ENCODE measurements around the gene F2. TPM values are rescaled to one million over a fixed set of nuclear protein-coding genes. Genes with fewer than 3 reads are reported as not detected.
"Not testable (repeated sequence)": the region's sequence is repeated elsewhere in the genome, so short reads cannot be mapped to it uniquely, and the experiment has no call there.

F2 gene
- not detected for polyA plus RNA-seq (2013, experiment 1 of 2)
- not detected for polyA plus RNA-seq (2013, experiment 2 of 2)

DNA sequence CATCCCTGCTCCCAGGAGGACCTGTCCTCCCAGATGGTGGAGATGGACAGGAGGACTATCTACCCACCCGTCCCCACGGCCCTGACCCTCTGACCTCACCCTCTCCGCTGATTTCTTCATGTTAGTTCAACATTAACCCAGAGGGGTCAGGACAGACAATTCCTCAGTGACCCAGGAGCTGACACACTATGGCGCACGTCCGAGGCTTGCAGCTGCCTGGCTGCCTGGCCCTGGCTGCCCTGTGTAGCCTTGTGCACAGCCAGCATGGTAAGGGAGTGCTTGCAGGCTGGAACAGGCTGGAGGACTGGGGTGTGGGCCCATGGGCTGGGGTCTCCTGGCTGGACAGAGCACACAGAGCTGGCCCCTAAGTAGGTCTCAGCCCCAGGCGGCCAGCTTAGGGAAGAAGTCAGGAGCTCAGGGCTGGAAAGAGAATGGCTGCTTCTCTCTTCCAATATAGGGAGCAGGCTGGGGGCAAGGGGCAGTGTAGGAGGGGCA lies at the start of gene F2:
F2 (plus strand) TSS at position 166 of the 495 bp plus-strand sequence; CDS start at position 189, 23 bp downstream.
- H3K4ac ChIP-seq (ENCODE audit: low read depth in 1 of 2, low read length in 2 of 2), result peak within 1 kb of the TSS in 1 of 2 experiments; percentile 0
- H3K79me1 ChIP-seq (replicated peaks; ENCODE audit: low read length, poor library complexity, severe bottlenecking), result no peaks in the 10 kb centered on the region
- peak within 1 kb of the TSS; percentile 81 for H4K8ac ChIP-seq (ENCODE audit: low read length)
- H2AK5ac ChIP-seq (ENCODE audit: low read length, severe bottlenecking), result peak within 1 kb of the TSS; percentile 18
- H3K36me3 ChIP-seq (ENCODE audit: control insufficient read depth in 1 of 2, insufficient read depth in 2 of 2, low read depth in 1 of 2, low read length in 2 of 2), result no peaks in the 10 kb centered on the region
- H2BK15ac ChIP-seq (ENCODE audit: low read depth, poor library complexity, severe bottlenecking), result no peak within 1 kb of the TSS
- no peak within 1 kb of the TSS for H3K27ac ChIP-seq (ENCODE audit: low read length, poor library complexity, severe bottlenecking)
- H2BK5ac ChIP-seq (ENCODE audit: low read depth, low read length, poor library complexity, severe bottlenecking), result no peak within 1 kb of the TSS
- H3K9ac ChIP-seq (ENCODE audit: low read length), result no peak within 1 kb of the TSS
- H2BK120ac ChIP-seq (ENCODE audit: low read depth, low read length), result peak within 1 kb of the TSS; percentile 42
- H3K27me3 ChIP-seq (ENCODE audit: control insufficient read depth in 1 of 2, insufficient read depth in 1 of 2, low read length in 2 of 2), result no peaks in the 10 kb centered on the region
- H2BK12ac ChIP-seq (ENCODE audit: low read length in 2 of 2), result peak within 1 kb of the TSS in 1 of 2 experiments; percentile 37
- H3K4me1 ChIP-seq (ENCODE audit: control insufficient read depth, insufficient read depth, low read depth, low read length), result peaks cover 13% of the 10 kb centered on the region
- peak within 1 kb of the TSS; percentile 65 for H2AFZ ChIP-seq (ENCODE audit: low read depth, low read length)
- H3K4me3 ChIP-seq (ENCODE audit: insufficient read depth in 1 of 2, low read depth in 1 of 2, low read length in 2 of 2), result no peak within 1 kb of the TSS
- H4K91ac ChIP-seq (ENCODE audit: low read length), result peak within 1 kb of the TSS; percentile 44
- H3K18ac ChIP-seq (ENCODE audit: low read depth in 1 of 2, low read length in 2 of 2), result no peak within 1 kb of the TSS
- 78% methylated on average over 7 of the region's 7 CpGs for WGBS
- H3K4me2 ChIP-seq (ENCODE audit: low read length, poor library complexity, severe bottlenecking), result no peak within 1 kb of the TSS
- H3K23ac ChIP-seq (ENCODE audit: low read length in 2 of 2), result no peak within 1 kb of the TSS
- H3K9me3 ChIP-seq (ENCODE audit: control insufficient read depth, low read length), result no peaks in the 10 kb centered on the region
- H3K14ac ChIP-seq (ENCODE audit: low read length in 2 of 2), result no peak within 1 kb of the TSS
- no peak for DNase-seq

DNA sequence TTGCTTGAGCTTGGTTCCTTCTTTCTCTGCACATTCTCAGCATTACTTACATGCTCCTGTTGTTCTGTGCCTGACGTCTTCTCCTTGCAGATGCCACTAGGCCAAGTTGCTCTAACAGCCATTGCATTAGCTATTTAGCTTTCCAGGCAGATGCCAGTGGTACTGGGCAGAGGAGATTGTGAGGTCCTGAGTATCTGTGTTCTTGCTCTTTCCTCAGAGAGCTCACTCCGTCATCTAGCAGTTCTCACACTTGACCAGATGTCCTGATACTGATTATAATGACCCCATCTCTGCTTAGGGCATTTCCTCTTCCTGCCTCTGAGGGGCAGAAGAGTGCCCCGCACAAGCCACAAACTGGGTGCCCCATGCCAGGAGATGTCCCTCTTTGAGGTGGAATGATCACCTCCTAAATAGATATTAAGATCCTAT lies 49.3 kb upstream of the F2 start:
- Histone ChIP-seq H3K4ac (ENCODE audit: low read depth in 1 of 2, low read length in 2 of 2) (no peak overlapping the region), H4K8ac (ENCODE audit: low read length) (no peak overlapping the region), H3K4me2 (ENCODE audit: low read length, poor library complexity, severe bottlenecking) (no peak overlapping the region), H2BK120ac (ENCODE audit: low read depth, low read length) (no peak overlapping the region), H3K9me3 (ENCODE audit: control insufficient read depth, low read length) (no peaks in the 10 kb centered on the region), H3K4me3 (ENCODE audit: insufficient read depth in 1 of 2, low read depth in 1 of 2, low read length in 2 of 2) (no peak overlapping the region), H3K4me1 (ENCODE audit: control insufficient read depth, insufficient read depth, low read depth, low read length) (peaks cover 5% of the 10 kb centered on the region), H3K79me1 (replicated peaks; ENCODE audit: low read length, poor library complexity, severe bottlenecking) (peaks cover 1% of the 10 kb centered on the region), H3K18ac (ENCODE audit: low read depth in 1 of 2, low read length in 2 of 2) (no peak overlapping the region), H4K91ac (ENCODE audit: low read length) (no peak overlapping the region), H3K27ac (ENCODE audit: low read length, poor library complexity, severe bottlenecking) (no peak overlapping the region), H3K36me3 (ENCODE audit: control insufficient read depth in 1 of 2, insufficient read depth in 2 of 2, low read depth in 1 of 2, low read length in 2 of 2) (peaks cover 77 to 89% of the 10 kb centered on the region in 2 experiments), H2BK5ac (ENCODE audit: low read depth, low read length, poor library complexity, severe bottlenecking) (no peak overlapping the region), H2BK15ac (ENCODE audit: low read depth, poor library complexity, severe bottlenecking) (no peak overlapping the region), H2AK5ac (ENCODE audit: low read length, severe bottlenecking) (no peak overlapping the region), H3K9ac (ENCODE audit: low read length) (no peak overlapping the region), H2BK12ac (ENCODE audit: low read length in 2 of 2) (no peak overlapping the region), H3K14ac (ENCODE audit: low read length in 2 of 2) (no peak overlapping the region), H2AFZ (ENCODE audit: low read depth, low read length) (no peak overlapping the region), H3K27me3 (ENCODE audit: control insufficient read depth in 1 of 2, insufficient read depth in 1 of 2, low read length in 2 of 2) (no peaks in the 10 kb centered on the region), H3K23ac (ENCODE audit: low read length in 2 of 2) (no peak overlapping the region)
- no peak for DNase-seq
- WGBS, result 100% methylated on average over 3 of the region's 3 CpGs

DNA sequence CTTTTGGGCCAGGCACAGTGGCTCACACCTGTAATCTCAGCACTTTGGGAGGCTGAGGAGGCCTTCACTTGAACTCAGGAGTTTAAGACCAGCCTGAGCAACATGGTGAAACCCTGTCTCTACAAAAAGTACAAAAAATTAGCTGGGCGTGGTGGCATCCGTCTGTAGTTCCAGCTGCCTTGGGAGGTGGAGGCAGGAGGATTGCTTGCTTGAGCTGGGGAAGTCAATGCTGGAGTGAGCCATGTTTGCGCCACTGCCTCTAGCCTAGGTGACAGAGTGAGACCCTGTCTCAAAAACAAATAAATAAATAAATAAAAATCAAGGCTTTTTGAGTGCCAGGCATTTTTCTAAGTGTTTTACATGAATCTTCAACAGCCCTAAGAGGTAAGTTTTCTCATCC lies 48.5 kb upstream of the F2 start:
- not testable (repeated sequence) for H3K4me2 ChIP-seq (ENCODE audit: low read length, poor library complexity, severe bottlenecking); H3K9me3 ChIP-seq (ENCODE audit: control insufficient read depth, low read length); H3K23ac ChIP-seq (ENCODE audit: low read length in 2 of 2); H3K9ac ChIP-seq (ENCODE audit: low read length); H3K79me1 ChIP-seq (replicated peaks; ENCODE audit: low read length, poor library complexity, severe bottlenecking); H2BK12ac ChIP-seq (ENCODE audit: low read length in 2 of 2); H3K18ac ChIP-seq (ENCODE audit: low read depth in 1 of 2, low read length in 2 of 2); H3K27me3 ChIP-seq (ENCODE audit: control insufficient read depth in 1 of 2, insufficient read depth in 1 of 2, low read length in 2 of 2); H2BK120ac ChIP-seq (ENCODE audit: low read depth, low read length); H3K4me3 ChIP-seq (ENCODE audit: insufficient read depth in 1 of 2, low read depth in 1 of 2, low read length in 2 of 2); H3K14ac ChIP-seq (ENCODE audit: low read length in 2 of 2); H3K4ac ChIP-seq (ENCODE audit: low read depth in 1 of 2, low read length in 2 of 2); H4K91ac ChIP-seq (ENCODE audit: low read length); DNase-seq; H2BK5ac ChIP-seq (ENCODE audit: low read depth, low read length, poor library complexity, severe bottlenecking); H4K8ac ChIP-seq (ENCODE audit: low read length); H2AK5ac ChIP-seq (ENCODE audit: low read length, severe bottlenecking); H2BK15ac ChIP-seq (ENCODE audit: low read depth, poor library complexity, severe bottlenecking); H2AFZ ChIP-seq (ENCODE audit: low read depth, low read length); H3K27ac ChIP-seq (ENCODE audit: low read length, poor library complexity, severe bottlenecking)
- Histone ChIP-seq H3K4me1 (ENCODE audit: control insufficient read depth, insufficient read depth, low read depth, low read length) (peaks cover 13% of the 10 kb centered on the region), H3K36me3 (ENCODE audit: control insufficient read depth in 1 of 2, insufficient read depth in 2 of 2, low read depth in 1 of 2, low read length in 2 of 2) (peaks cover 71 to 81% of the 10 kb centered on the region in 2 experiments)
- 100% methylated on average over 2 of the region's 3 CpGs for WGBS

DNA sequence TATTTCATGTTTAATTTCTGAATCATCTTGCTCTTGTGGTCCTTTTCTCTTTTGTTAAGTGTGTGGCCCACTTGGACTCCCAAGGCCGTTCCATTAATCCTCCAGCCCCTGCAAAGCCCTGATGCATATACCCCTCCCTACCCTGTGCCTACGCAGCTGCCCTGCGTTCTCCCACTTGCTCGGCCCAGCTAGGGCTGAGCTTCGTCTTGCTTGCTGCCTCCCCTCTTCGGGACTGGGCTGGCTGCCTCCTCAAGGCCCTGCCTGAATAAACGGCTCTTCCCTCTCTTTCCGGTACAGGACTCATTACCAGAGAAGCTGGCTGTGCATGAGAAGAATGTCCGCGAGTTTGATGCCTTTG lies 47.1 kb upstream of the F2 start:
- Histone ChIP-seq H2BK15ac (ENCODE audit: low read depth, poor library complexity, severe bottlenecking) (no peak overlapping the region), H3K18ac (ENCODE audit: low read depth in 1 of 2, low read length in 2 of 2) (no peak overlapping the region), H3K36me3 (ENCODE audit: control insufficient read depth in 1 of 2, insufficient read depth in 2 of 2, low read depth in 1 of 2, low read length in 2 of 2) (peaks cover 70 to 79% of the 10 kb centered on the region in 2 experiments), H2AK5ac (ENCODE audit: low read length, severe bottlenecking) (no peak overlapping the region), H3K4me1 (ENCODE audit: control insufficient read depth, insufficient read depth, low read depth, low read length) (peaks cover 24% of the 10 kb centered on the region), H3K9me3 (ENCODE audit: control insufficient read depth, low read length) (no peaks in the 10 kb centered on the region), H2BK5ac (ENCODE audit: low read depth, low read length, poor library complexity, severe bottlenecking) (no peak overlapping the region), H2AFZ (ENCODE audit: low read depth, low read length) (no peak overlapping the region), H3K4me2 (ENCODE audit: low read length, poor library complexity, severe bottlenecking) (no peak overlapping the region), H3K14ac (ENCODE audit: low read length in 2 of 2) (no peak overlapping the region), H2BK12ac (ENCODE audit: low read length in 2 of 2) (no peak overlapping the region), H3K79me1 (replicated peaks; ENCODE audit: low read length, poor library complexity, severe bottlenecking) (peaks cover 1% of the 10 kb centered on the region), H2BK120ac (ENCODE audit: low read depth, low read length) (no peak overlapping the region), H3K4ac (ENCODE audit: low read depth in 1 of 2, low read length in 2 of 2) (no peak overlapping the region), H3K4me3 (ENCODE audit: insufficient read depth in 1 of 2, low read depth in 1 of 2, low read length in 2 of 2) (no peak overlapping the region), H3K27ac (ENCODE audit: low read length, poor library complexity, severe bottlenecking) (no peak overlapping the region), H3K9ac (ENCODE audit: low read length) (no peak overlapping the region), H4K91ac (ENCODE audit: low read length) (no peak overlapping the region), H3K23ac (ENCODE audit: low read length in 2 of 2) (no peak overlapping the region), H4K8ac (ENCODE audit: low read length) (no peak overlapping the region), H3K27me3 (ENCODE audit: control insufficient read depth in 1 of 2, insufficient read depth in 1 of 2, low read length in 2 of 2) (no peaks in the 10 kb centered on the region)
- no peak for DNase-seq
- whole genome bisulfite sequencing, result 96% methylated on average over 10 of the region's 10 CpGs
